HAP-1 (cell line): ENCODE results near the gene NDUFB10.

Source experiments
- DNase-seq, 2 experiments: peaks; one replicate each; pipeline ENCODE4 v3.0.0-alpha.2; 2016 to 2020; ENCODE audit warnings: low spot score in 2 of 2
- H3K27me3 ChIP-seq: fragments of 250-450 bp; sonication (Bioruptor Pico); 2 replicates; pipeline ENCODE4 v1.5.1; 2020; ENCODE audit warnings: low read depth, mild to moderate bottlenecking, moderate library complexity
- H3K36me3 ChIP-seq: fragments of 250-450 bp; sonication (Bioruptor Pico); replicated peaks from 2 replicates; pipeline ENCODE4 v1.5.1; 2020; ENCODE audit warnings: mild to moderate bottlenecking
- H3K4me1 ChIP-seq: fragments of 250-450 bp; sonication (Bioruptor Pico); 2 replicates; pipeline ENCODE4 v1.5.1; 2020; ENCODE audit warnings: mild to moderate bottlenecking
- H3K4me3 ChIP-seq: fragments of 250-450 bp; sonication (Bioruptor Pico); 2 replicates; pipeline ENCODE4 v1.5.1; 2020; ENCODE audit warnings: mild to moderate bottlenecking, moderate library complexity
- H3K9me3 ChIP-seq: fragments of 250-450 bp; sonication (Bioruptor Pico); 2 replicates; pipeline ENCODE4 v1.5.1; 2020; ENCODE audit warnings: mild to moderate bottlenecking, moderate library complexity
- in situ Hi-C: fragments of 300-500 bp; cut with MboI; formaldehyde crosslinking; loops from 3 replicates; pipeline ENCODE4 v1.14.3; 2020; ENCODE audit warnings: low sequenced_read_pairs, inconsistent platforms, mixed read lengths

NDUFB10 gene

GRCh38 chr16:1975432-1976215 lies 16.3 kb downstream of the NDUFB10 start:
- Histone ChIP-seq H3K36me3 (peaks cover 48% of the 10 kb centered on the region), H3K4me1 (no peaks in the 10 kb centered on the region), H3K4me3 (no peak overlapping the region), H3K27me3 (peaks cover 4% of the 10 kb centered on the region), H3K9me3 (no peaks in the 10 kb centered on the region)
- DNase-seq = no peak
- in situ Hi-C loops = loop anchor here (25.0 kb wide), 1 partner anchor 537 kb away; the partner anchor contains the start of genes AMDHD2 and ATP6V0C

GRCh38 chr16:1976216-1976520 lies 16.8 kb downstream of the NDUFB10 start:
- peaks cover 48% of the 10 kb centered on the region for H3K36me3 ChIP-seq
- no peaks in the 10 kb centered on the region for H3K4me1 ChIP-seq
- in situ Hi-C loops = loop anchor here (25.0 kb wide), 1 partner anchor 536 kb away; the partner anchor contains the start of genes AMDHD2 and ATP6V0C
- peaks cover 9% of the 10 kb centered on the region for H3K27me3 ChIP-seq
- DNase-seq = no peak
- no peaks in the 10 kb centered on the region for H3K9me3 ChIP-seq
- no peak overlapping the region for H3K4me3 ChIP-seq

GRCh38 chr16:1976951-1977874 lies 17.9 kb downstream of the NDUFB10 start:
- H3K9me3 ChIP-seq = no peaks in the 10 kb centered on the region
- no peak overlapping the region for H3K4me3 ChIP-seq
- in situ Hi-C loops = loop anchor here (25.0 kb wide), 1 partner anchor 535 kb away; the partner anchor contains the start of genes AMDHD2 and ATP6V0C
- H3K4me1 ChIP-seq = no peaks in the 10 kb centered on the region; the same call in 1 of the 2 replicates
- DNase-seq = no peak
- peaks cover 12% of the 10 kb centered on the region for H3K27me3 ChIP-seq
- H3K36me3 ChIP-seq = peaks cover 45% of the 10 kb centered on the region

- no peak for DNase-seq
- in situ Hi-C loops = loop anchor here (25.0 kb wide), 1 partner anchor 534 kb away; the partner anchor contains the start of genes AMDHD2 and ATP6V0C
- Histone ChIP-seq H3K27me3 (peaks cover 12% of the 10 kb centered on the region), H3K4me1 (no peaks in the 10 kb centered on the region; the same call in 1 of the 2 replicates), H3K9me3 (no peaks in the 10 kb centered on the region), H3K36me3 (peaks cover 44% of the 10 kb centered on the region), H3K4me3 (no peak overlapping the region)
Measured at GRCh38 chr16:1977875-1978268, 18.5 kb downstream of the NDUFB10 start.

GRCh38 chr16:1978476-1979120 lies 19.3 kb downstream of the NDUFB10 start:
- Histone ChIP-seq H3K9me3 (no peaks in the 10 kb centered on the region), H3K27me3 (peaks cover 12% of the 10 kb centered on the region), H3K4me3 (no peak overlapping the region), H3K4me1 (no peaks in the 10 kb centered on the region; the same call in 1 of the 2 replicates), H3K36me3 (peaks cover 44% of the 10 kb centered on the region)
- in situ Hi-C loops = loop anchor here (25.0 kb wide), 1 partner anchor 534 kb away; the partner anchor contains the start of genes AMDHD2 and ATP6V0C
- no peak for DNase-seq

- peaks cover 42% of the 10 kb centered on the region for H3K36me3 ChIP-seq
- no peaks in the 10 kb centered on the region; the same call in 1 of the 2 replicates for H3K4me1 ChIP-seq
- no peaks in the 10 kb centered on the region for H3K9me3 ChIP-seq
- no peak for DNase-seq
- no peak overlapping the region for H3K4me3 ChIP-seq
- in situ Hi-C loops = loop anchor here (25.0 kb wide), 1 partner anchor 533 kb away; the partner anchor contains the start of genes AMDHD2 and ATP6V0C
- H3K27me3 ChIP-seq = peaks cover 12% of the 10 kb centered on the region
Measured at GRCh38 chr16:1979271-1980029, 20.1 kb downstream of the NDUFB10 start.

- Histone ChIP-seq H3K4me1 (peaks cover 4% of the 10 kb centered on the region), H3K27me3 (peaks cover 12% of the 10 kb centered on the region), H3K9me3 (no peaks in the 10 kb centered on the region), H3K4me3 (no peak overlapping the region), H3K36me3 (peaks cover 34% of the 10 kb centered on the region)
- in situ Hi-C loops = loop anchor here (25.0 kb wide), 1 partner anchor 532 kb away; the partner anchor contains the start of genes AMDHD2 and ATP6V0C
- DNase-seq = no peak
Measured at GRCh38 chr16:1980030-1980769, 20.9 kb downstream of the NDUFB10 start.

GRCh38 chr16:1980770-1981087 lies 21.4 kb downstream of the NDUFB10 start:
- no peak overlapping the region for H3K4me3 ChIP-seq
- peaks cover 12% of the 10 kb centered on the region for H3K27me3 ChIP-seq
- H3K36me3 ChIP-seq = peaks cover 33% of the 10 kb centered on the region

GRCh38 chr16:1981398-1981836 lies 22.1 kb downstream of the NDUFB10 start, which contains the start of gene NOXO1:
Gene NOXO1 (minus strand): TSS chr16:1981469. CDS start chr16:1981179, 290 bp downstream.
- H3K27me3 ChIP-seq = peaks cover 12% of the 10 kb centered on the region
- H3K9me3 ChIP-seq = no peaks in the 10 kb centered on the region
- no peak for DNase-seq
- peaks cover 33% of the 10 kb centered on the region for H3K36me3 ChIP-seq
- H3K4me3 ChIP-seq = no peak within 1 kb of the TSS
- in situ Hi-C loops = loop anchor here (25.0 kb wide), 1 partner anchor 531 kb away; the partner anchor contains the start of genes AMDHD2 and ATP6V0C
- peaks cover 6% of the 10 kb centered on the region for H3K4me1 ChIP-seq

More at GRCh38 chr16:1980770-1981087, 21.4 kb downstream of the NDUFB10 start:
- Histone ChIP-seq H3K4me1 (peaks cover 6% of the 10 kb centered on the region), H3K9me3 (no peaks in the 10 kb centered on the region)
- DNase-seq = no peak
- in situ Hi-C loops = loop anchor here (25.0 kb wide), 1 partner anchor 532 kb away; the partner anchor contains the start of genes AMDHD2 and ATP6V0C

GRCh38 chr16:1982013-1982433 lies 22.7 kb downstream of the NDUFB10 start:
- no peaks in the 10 kb centered on the region for H3K9me3 ChIP-seq
- DNase-seq = no peak
- H3K27me3 ChIP-seq = peaks cover 12% of the 10 kb centered on the region
- H3K4me1 ChIP-seq = peaks cover 6% of the 10 kb centered on the region
- H3K4me3 ChIP-seq = no peak overlapping the region
- peaks cover 31% of the 10 kb centered on the region for H3K36me3 ChIP-seq
- in situ Hi-C loops = loop anchor here (25.0 kb wide), 1 partner anchor 530 kb away; the partner anchor contains the start of genes AMDHD2 and ATP6V0C

- Histone ChIP-seq H3K27me3 (peaks cover 12% of the 10 kb centered on the region), H3K4me3 (peak overlapping the region; percentile 72), H3K36me3 (peaks cover 24% of the 10 kb centered on the region), H3K4me1 (peaks cover 6% of the 10 kb centered on the region), H3K9me3 (no peaks in the 10 kb centered on the region)
- DNase-seq = no peak
- in situ Hi-C loops = loop anchor here (25.0 kb wide), 1 partner anchor 529 kb away; the partner anchor contains the start of genes AMDHD2 and ATP6V0C
Measured at GRCh38 chr16:1982991-1983543, 23.7 kb downstream of the NDUFB10 start.
